ENCODE measurements around the gene CDKN2B-AS1. TPM values are rescaled to one million over a fixed set of nuclear protein-coding genes. Genes with fewer than 3 reads are reported as not detected.

Gene CDKN2B-AS1
- total and polyA plus RNA-seq, 10 donors, result 0.90 to 6.6 (median 2.5) TPM

- Histone ChIP-seq H3K27ac (no peak overlapping the region), H3K36me3 (peaks cover 0 to 11% (median 0%) of the 10 kb centered on the region in 6 donors), H3K9me3 (no peaks in the 10 kb centered on the region), H3K4me3 (peak overlapping the region in 1 of 8 donors; percentile 31), H3K4me1 (peaks cover 8 to 52% (median 29%) of the 10 kb centered on the region in 6 donors), H3K27me3 (replicated peaks in 1 of 7) (peaks cover 4 to 97% (median 47%) of the 10 kb centered on the region in 7 donors)
- TF ChIP-seq POLR2A (IDR thresholded peaks at IDR 0.05) (no peak), POLR2AphosphoS5 (IDR thresholded peaks at IDR 0.05) (peak in 1 of 3 donors; percentile 37)
- TF ChIP-seq, protein P1, sequence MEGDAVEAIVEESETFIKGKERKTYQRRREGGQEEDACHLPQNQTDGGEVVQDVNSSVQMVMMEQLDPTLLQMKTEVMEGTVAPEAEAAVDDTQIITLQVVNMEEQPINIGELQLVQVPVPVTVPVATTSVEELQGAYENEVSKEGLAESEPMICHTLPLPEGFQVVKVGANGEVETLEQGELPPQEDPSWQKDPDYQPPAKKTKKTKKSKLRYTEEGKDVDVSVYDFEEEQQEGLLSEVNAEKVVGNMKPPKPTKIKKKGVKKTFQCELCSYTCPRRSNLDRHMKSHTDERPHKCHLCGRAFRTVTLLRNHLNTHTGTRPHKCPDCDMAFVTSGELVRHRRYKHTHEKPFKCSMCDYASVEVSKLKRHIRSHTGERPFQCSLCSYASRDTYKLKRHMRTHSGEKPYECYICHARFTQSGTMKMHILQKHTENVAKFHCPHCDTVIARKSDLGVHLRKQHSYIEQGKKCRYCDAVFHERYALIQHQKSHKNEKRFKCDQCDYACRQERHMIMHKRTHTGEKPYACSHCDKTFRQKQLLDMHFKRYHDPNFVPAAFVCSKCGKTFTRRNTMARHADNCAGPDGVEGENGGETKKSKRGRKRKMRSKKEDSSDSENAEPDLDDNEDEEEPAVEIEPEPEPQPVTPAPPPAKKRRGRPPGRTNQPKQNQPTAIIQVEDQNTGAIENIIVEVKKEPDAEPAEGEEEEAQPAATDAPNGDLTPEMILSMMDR (IDR thresholded peaks at IDR 0.05 in 8 of 11, conservative IDR thresholded peaks at IDR 0.05 in 3 of 11), result no peak
- 7 to 38% (median 19%) methylated on average over 25 to 44 of the region's 44 CpGs for WGBS, 5 donors
- peak; percentile 72 for DNase-seq
- intact Hi-C loops (cut with DNase I; ENCODE audit: low total_unique reads), result no loop called here
Measured at GRCh38 chr9:22005702-22006606, 11.4 kb downstream of the CDKN2B-AS1 start.

GRCh38 chr9:22008384-22008716 lies 13.8 kb downstream of the CDKN2B-AS1 start:
- intact Hi-C loops (cut with DNase I; ENCODE audit: low total_unique reads), result no loop called here

DNA sequence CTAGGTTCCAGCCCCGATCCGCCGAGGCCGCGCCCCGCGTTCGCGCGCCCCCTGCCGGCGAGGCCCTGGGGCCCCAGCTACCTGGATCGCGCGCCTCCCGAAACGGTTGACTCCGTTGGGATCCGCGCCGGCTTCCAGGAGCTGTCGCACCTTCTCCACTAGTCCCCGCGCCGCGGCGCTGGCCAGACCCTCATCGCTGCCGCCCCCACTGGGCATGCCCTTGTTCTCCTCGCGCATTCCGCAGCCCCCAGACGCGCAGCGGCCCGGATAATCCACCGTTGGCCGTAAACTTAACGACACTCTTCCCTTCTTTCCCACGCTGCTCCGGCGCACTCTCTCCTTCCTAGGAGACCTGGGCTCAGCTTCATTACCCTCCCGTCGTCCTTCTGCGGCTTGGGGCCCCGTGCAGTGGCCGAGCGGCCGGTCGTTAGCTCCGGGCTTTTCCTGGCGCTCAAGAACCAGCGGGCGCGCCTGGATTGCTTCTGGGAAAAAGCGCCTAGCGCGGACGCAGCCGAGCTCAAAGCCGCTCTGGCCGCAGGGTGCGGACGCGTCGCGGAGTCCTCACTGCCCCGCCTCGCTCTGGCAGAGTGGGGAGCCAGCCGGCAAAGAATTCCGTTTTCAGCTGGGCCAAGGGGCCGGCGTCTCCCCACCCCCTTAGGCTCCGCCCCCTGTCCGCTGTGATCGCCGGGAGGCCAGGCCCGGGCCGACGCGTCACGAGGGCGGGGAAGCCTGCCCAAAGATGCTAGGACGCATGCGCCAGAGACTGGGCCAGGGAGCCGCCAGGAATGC lies 14.3 kb downstream of the CDKN2B-AS1 start, which contains the start of gene CDKN2B:
Gene CDKN2B, minus strand, starts transcription at position 589 of the 789 bp plus-strand sequence. Its CDS starts 352 bp downstream, at position 237.
- H3K27ac ChIP-seq, result peak within 1 kb of the TSS; percentile 31 to 89 (median 84)
- H3K4me1 ChIP-seq, result peaks cover 8 to 52% (median 29%) of the 10 kb centered on the region in 6 donors
- 1 to 2% (median 2%) methylated on average over 53 to 86 of the region's 86 CpGs for WGBS, 5 donors
- TF ChIP-seq POLR2AphosphoS5 (IDR thresholded peaks at IDR 0.05), result peak; percentile 87 to 92 (median 91)
- TF ChIP-seq, protein P1 (IDR thresholded peaks at IDR 0.05 in 8 of 11, conservative IDR thresholded peaks at IDR 0.05 in 3 of 11), result peak; percentile 57 to 97 (median 89)
- TF ChIP-seq POLR2A (IDR thresholded peaks at IDR 0.05), result peak in 1 of 3 donors; percentile 27
- intact Hi-C loops (cut with DNase I; ENCODE audit: low total_unique reads), result no loop called here
- peak; percentile 96 for DNase-seq
- peaks cover 4 to 79% (median 37%) of the 10 kb centered on the region in 7 donors for H3K27me3 ChIP-seq (replicated peaks in 1 of 7)
- peak within 1 kb of the TSS; percentile 65 to 90 (median 75) for H3K4me3 ChIP-seq
- no peaks in the 10 kb centered on the region for H3K9me3 ChIP-seq
- peaks cover 0 to 11% (median 0%) of the 10 kb centered on the region in 6 donors for H3K36me3 ChIP-seq

More at GRCh38 chr9:22008384-22008716, 13.8 kb downstream of the CDKN2B-AS1 start:
- H3K27ac ChIP-seq, result peak overlapping the region in 6 of 8 donors; percentile 51 to 89 (median 86)
- peak overlapping the region; percentile 65 to 90 (median 75) for H3K4me3 ChIP-seq
- H3K27me3 ChIP-seq (replicated peaks in 1 of 7), result peaks cover 4 to 85% (median 43%) of the 10 kb centered on the region in 7 donors
- DNase-seq, result no peak
- peaks cover 0 to 11% (median 0%) of the 10 kb centered on the region in 6 donors for H3K36me3 ChIP-seq
- H3K4me1 ChIP-seq, result peaks cover 8 to 52% (median 29%) of the 10 kb centered on the region in 6 donors
- no peaks in the 10 kb centered on the region for H3K9me3 ChIP-seq
- 1 to 7% (median 3%) methylated on average over 8 of the region's 8 CpGs for WGBS, 5 donors
- TF ChIP-seq, protein P1 (IDR thresholded peaks at IDR 0.05 in 8 of 11, conservative IDR thresholded peaks at IDR 0.05 in 3 of 11), result no peak
- TF ChIP-seq POLR2AphosphoS5 (IDR thresholded peaks at IDR 0.05), result no peak
- no peak for TF ChIP-seq POLR2A (IDR thresholded peaks at IDR 0.05)
